DOHH2 (cell line): ENCODE data around the gene ZFAND3.

Experiments
- CTCF ChIP-seq: fragments of 200-600 bp; sonication (generic); IDR thresholded peaks from one replicate; pipeline ENCODE4 v1.5.1; 2014; ENCODE audit warnings: antibody characterized with exemption, mild to moderate bottlenecking, low read depth, low read length; ENCODE audit not compliant: poor library complexity, severe bottlenecking
- EZH2phosphoT487 ChIP-seq: fragments of 200-600 bp; sonication (generic); IDR thresholded peaks from 2 replicates; pipeline ENCODE4 v1.6.1; 2017; ENCODE audit warnings: borderline replicate concordance, mild to moderate bottlenecking, antibody characterized with exemption, low read length, moderate library complexity, mixed read lengths

GRCh38 chr6:38018755-38019165 lies 199.2 kb downstream of the ZFAND3 start:
- TF ChIP-seq CTCF (no peak), EZH2phosphoT487 (no peak)
